Large intestine (tissue), 3 donors: ENCODE data around the gene KRT14. TPM values are rescaled to one million over a fixed set of nuclear protein-coding genes. Genes with fewer than 3 reads are reported as not detected.

Experiments used
- DNase-seq, 2 donors: peaks; one replicate each; pipeline versions ENCODE4 v3.0.0 to v3.0.0-alpha.2; 2013
- H3K27ac ChIP-seq: one replicate; pipeline ENCODE4 v1.5.1; 2013; ENCODE audit warnings: low read length
- H3K27me3 ChIP-seq: 2 replicates; pipeline ENCODE4 v1.6.1; 2013; ENCODE audit warnings: low read length; ENCODE audit not compliant: control insufficient read depth, insufficient read depth
- H3K36me3 ChIP-seq: 2 replicates; pipeline ENCODE4 v1.6.1; 2013; ENCODE audit warnings: low read length; ENCODE audit not compliant: control insufficient read depth, insufficient read depth
- H3K4me1 ChIP-seq: one replicate; pipeline ENCODE4 v1.6.1; 2013; ENCODE audit warnings: low read length; ENCODE audit not compliant: control insufficient read depth, insufficient read depth
- H3K4me3 ChIP-seq: one replicate; pipeline ENCODE4 v1.5.1; 2013; ENCODE audit warnings: low read length
- H3K9me3 ChIP-seq: one replicate; pipeline ENCODE4 v1.6.1; 2013; ENCODE audit warnings: mild to moderate bottlenecking, low read depth, low read length, moderate library complexity; ENCODE audit not compliant: control insufficient read depth
- WGBS: methylation state at CpG from one replicate; pipeline ENCODE4 v1.1.5; 2013; ENCODE audit warnings: low lambda C conversion rate; ENCODE audit not compliant: insufficient coverage; 5-methylcytosine and 5-hydroxymethylcytosine counted together
- polyA plus RNA-seq: library from polyadenylated mRNA; unstranded; fragments of 120-200 nt; gene quantifications from one replicate; pipeline ENCODE4 v1.2.1, GENCODE V29; 2013

Gene KRT14
- polyA plus RNA-seq, 1 donor: 0.07 TPM

DNA sequence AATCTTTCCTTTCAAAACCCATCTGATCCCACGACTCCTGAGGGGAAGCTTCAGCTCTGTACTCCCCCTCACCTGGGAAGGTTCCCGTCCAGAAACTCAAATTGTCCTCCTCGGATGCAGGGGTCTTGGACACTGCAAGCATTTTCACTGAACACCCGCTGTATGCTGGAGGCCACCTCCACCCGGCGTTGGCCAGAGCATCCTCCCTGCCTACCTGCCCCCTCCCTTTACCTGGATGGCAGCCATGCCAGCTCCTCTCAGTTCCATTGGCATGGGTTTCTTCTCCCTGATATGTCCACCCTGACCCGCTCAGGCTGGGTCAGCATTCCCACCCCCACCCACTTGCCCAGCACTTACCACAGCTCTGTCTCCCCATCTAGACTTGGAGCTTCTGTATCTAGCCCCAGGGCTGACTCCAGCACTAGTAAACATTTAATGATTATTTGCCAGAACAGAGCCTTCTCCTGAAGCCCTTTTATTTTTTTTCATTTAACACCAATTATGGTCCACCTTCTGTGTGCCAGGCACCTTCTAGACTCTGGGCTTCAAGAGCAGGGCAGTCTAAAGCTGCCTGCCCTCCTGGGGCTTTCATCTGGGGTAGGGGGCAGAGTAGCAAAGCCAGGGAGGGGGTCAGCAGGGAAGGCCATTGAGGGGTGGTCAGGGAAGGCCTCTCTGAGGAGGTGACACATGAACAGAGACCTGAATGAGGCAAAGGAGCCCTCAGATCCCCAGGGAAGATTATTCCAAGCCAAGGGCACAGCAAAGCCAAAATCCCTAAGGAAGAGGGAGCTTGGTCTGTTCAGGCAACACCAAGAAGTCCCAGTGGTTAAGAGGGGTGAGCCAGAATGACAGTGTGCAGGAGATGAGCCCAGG is 49.7 kb downstream of the KRT14 start:
- H3K36me3 ChIP-seq: no peaks in the 10 kb centered on the region
- no CpG with 5 or more reads among the region's 7 CpGs for WGBS
- no peaks in the 10 kb centered on the region for H3K9me3 ChIP-seq
- DNase-seq: no peak
- H3K4me1 ChIP-seq: peaks cover 17% of the 10 kb centered on the region
- H3K27ac ChIP-seq: no peak overlapping the region
- peaks cover 76% of the 10 kb centered on the region for H3K27me3 ChIP-seq
- H3K4me3 ChIP-seq: no peak overlapping the region

DNA sequence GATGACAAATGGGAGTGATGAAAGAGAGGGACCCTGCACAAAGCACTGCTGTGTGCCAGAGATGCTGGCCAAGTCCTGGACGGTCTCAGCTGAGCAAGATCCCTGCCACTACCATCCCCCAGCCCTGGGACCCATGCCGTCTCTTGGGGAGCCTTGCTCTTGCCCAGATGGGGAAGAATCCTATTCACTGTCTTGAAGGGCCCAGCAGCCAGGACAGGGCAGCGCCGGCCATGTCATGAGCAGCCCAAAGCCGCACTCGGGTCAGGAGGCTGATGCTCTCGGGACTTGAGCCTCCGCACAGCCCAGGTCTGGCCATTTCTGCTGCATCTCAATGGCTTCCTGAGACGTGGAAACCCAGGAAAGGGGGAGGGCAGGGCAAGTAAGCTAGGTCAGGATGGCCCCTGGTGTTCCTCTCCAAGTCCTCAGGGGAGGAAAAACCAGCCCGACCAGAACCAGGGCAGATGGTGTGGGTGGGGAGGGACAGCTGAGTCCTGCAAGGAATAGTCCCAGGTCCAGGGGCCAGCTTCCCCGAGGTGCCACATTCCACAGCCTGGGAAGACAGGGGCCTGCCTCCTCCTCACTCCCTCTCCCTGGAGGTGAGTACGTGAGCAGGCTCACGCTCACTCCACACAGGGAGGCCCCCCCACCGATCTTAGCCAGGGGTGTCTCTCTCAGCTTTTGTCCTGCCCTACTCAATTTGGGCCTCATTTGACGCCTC is 50.8 kb downstream of the KRT14 start:
- Histone ChIP-seq H3K27me3 (peaks cover 74% of the 10 kb centered on the region), H3K27ac (no peak overlapping the region), H3K4me3 (no peak overlapping the region), H3K4me1 (peaks cover 22% of the 10 kb centered on the region), H3K36me3 (no peaks in the 10 kb centered on the region), H3K9me3 (no peaks in the 10 kb centered on the region)
- peak; percentile 59 to 72 for DNase-seq
- WGBS: no CpG with 5 or more reads among the region's 15 CpGs

DNA sequence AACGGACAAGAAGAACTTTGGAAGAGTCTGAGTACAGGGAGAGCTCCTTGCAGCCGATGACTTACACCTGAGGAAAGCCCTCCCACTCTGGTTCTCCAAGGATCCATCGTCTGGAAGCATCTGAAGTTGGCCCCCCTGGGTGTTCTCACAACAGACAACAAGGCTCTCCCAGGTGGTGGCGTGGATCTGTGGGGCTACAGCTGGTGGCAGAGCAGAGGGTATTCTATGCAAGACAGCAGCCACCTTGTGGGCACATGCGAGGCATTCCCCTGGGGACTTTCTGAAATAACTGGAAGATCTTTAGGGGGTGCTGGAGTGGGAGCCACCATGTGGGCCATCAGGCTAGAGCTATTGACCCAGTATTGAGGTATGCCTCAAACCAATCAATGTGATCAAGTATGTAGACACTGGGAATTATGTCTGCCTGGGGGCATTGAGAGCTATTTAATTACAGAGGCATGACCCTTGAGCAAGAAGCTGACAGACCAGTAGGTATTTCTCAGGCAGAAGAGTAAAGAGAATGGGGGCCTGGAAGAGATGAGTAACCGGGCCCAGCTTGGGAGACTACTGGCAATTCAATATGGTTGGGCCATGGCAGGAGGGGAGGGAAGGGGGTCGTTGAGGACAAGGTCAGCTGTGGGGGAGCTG is 51.7 kb downstream of the KRT14 start:
- DNase-seq: no peak
- 100% methylated on average over 1 of the region's 7 CpGs for WGBS
- Histone ChIP-seq H3K36me3 (no peaks in the 10 kb centered on the region), H3K27ac (no peak overlapping the region), H3K4me1 (peaks cover 26% of the 10 kb centered on the region), H3K27me3 (peaks cover 68% of the 10 kb centered on the region), H3K4me3 (no peak overlapping the region), H3K9me3 (no peaks in the 10 kb centered on the region)

DNA sequence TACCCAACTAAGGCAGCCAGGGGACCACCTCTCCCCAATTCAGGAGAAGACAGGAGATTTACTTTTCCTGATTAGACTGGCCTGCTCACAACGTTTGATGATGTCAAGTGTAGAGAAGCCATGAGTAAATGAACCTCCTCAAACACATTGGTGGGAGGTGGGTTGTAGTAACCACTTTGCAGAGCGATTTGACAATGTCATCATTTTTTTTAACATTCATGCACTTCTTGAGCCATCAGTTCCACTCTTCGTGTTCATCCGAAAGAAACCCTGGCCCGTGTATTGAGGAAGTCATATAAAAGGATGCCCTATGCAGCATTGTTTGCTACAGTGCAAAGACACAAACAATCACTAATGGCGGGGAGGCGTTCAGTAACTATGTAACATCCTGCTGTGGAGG is 53.1 kb downstream of the KRT14 start:
- H3K4me3 ChIP-seq: no peak overlapping the region
- no peaks in the 10 kb centered on the region for H3K36me3 ChIP-seq
- WGBS: no CpG with 5 or more reads among the region's 7 CpGs
- peaks cover 39% of the 10 kb centered on the region for H3K4me1 ChIP-seq
- DNase-seq: no peak
- no peaks in the 10 kb centered on the region for H3K9me3 ChIP-seq
- no peak overlapping the region for H3K27ac ChIP-seq
- H3K27me3 ChIP-seq: peaks cover 63% of the 10 kb centered on the region

DNA sequence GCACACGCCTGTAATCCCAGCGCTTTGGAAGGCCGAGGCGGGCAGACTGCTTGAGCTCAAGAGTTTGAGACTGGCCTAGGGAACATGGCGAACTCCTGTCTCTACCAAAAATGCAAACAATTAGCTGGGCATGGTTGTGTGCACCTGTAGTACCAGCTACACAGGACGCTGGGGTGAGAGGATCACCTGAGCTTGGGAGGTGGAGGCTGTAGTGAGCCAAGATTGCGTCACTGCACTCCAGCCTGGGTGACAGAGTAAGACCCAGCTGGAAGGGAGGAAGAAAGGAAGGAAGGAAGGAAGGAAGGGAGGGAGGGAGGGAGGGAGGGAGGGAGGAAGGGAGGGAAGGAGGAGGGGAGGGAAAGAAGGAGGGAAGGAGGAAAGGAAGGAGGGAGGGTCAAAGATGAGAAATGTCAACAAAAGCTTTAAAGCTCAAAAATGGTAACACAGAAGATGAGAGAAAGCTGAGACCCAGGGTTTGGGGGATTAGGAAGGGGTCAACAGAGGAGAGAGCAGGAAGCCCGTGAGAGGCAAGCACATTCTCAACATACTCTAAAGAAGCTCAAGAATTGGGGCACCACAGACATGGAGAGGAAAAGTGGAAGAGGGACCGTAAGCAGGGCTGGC is 53.6 kb downstream of the KRT14 start:
- no peaks in the 10 kb centered on the region for H3K9me3 ChIP-seq
- DNase-seq: no peak
- peaks cover 65% of the 10 kb centered on the region for H3K27me3 ChIP-seq
- no CpG with 5 or more reads among the region's 9 CpGs for WGBS
- peaks cover 42% of the 10 kb centered on the region for H3K4me1 ChIP-seq
- H3K27ac ChIP-seq: no peak overlapping the region
- no peaks in the 10 kb centered on the region for H3K36me3 ChIP-seq
- H3K4me3 ChIP-seq: no peak overlapping the region

Other genes starting within 250 kb of the KRT14 start
- gene KRT33A, start 236.1 kb downstream of the KRT14 start, polyA plus RNA-seq: not detected
- not detected for gene KRT33B, start 217.1 kb downstream of the KRT14 start, polyA plus RNA-seq
- not detected for gene KRT34, start 204.6 kb downstream of the KRT14 start, polyA plus RNA-seq
- not detected for gene KRT31, start 189.3 kb downstream of the KRT14 start, polyA plus RNA-seq
- not detected for gene KRT37, start 162.3 kb downstream of the KRT14 start, polyA plus RNA-seq
- gene KRT38, start 145.9 kb downstream of the KRT14 start, polyA plus RNA-seq: not detected
- not detected for gene KRT32, start 119.5 kb downstream of the KRT14 start, polyA plus RNA-seq
- gene KRT35, start 105.7 kb downstream of the KRT14 start, polyA plus RNA-seq: not detected
- 0.03 TPM for gene KRT36, start 97.0 kb downstream of the KRT14 start, polyA plus RNA-seq
- 0.94 TPM for gene KRT13, start 81.3 kb downstream of the KRT14 start, polyA plus RNA-seq
- gene KRT15, start 68.0 kb downstream of the KRT14 start, polyA plus RNA-seq: 0.79 TPM
- gene KRT19, start 58.6 kb downstream of the KRT14 start, polyA plus RNA-seq: 81.9 TPM
- gene KRT9, start 14.8 kb downstream of the KRT14 start, polyA plus RNA-seq: not detected
- gene KRT16, start 25.9 kb upstream of the KRT14 start, polyA plus RNA-seq: not detected
- 1.1 TPM for gene KRT17, start 37.7 kb upstream of the KRT14 start, polyA plus RNA-seq
- 791 TPM for gene EIF1, start 102.0 kb upstream of the KRT14 start, polyA plus RNA-seq
- gene GAST, start 125.4 kb upstream of the KRT14 start, polyA plus RNA-seq: 0.28 TPM
- gene HAP1, start 147.7 kb upstream of the KRT14 start, polyA plus RNA-seq: 0.39 TPM
- gene JUP, start 199.8 kb upstream of the KRT14 start, polyA plus RNA-seq: 172 TPM
- 15.4 TPM for gene P3H4, start 225.1 kb upstream of the KRT14 start, polyA plus RNA-seq
- 43.2 TPM for gene FKBP10, start 226.1 kb upstream of the KRT14 start, polyA plus RNA-seq
- 36.7 TPM for gene NT5C3B, start 249.3 kb upstream of the KRT14 start, polyA plus RNA-seq